SK-N-MC (cell line): ENCODE measurements around the gene RBP5.

Experiments used
- DNase-seq: peaks from one replicate; pipeline ENCODE4 v3.0.0-alpha.2; 2011; ENCODE audit warnings: low read depth, low spot score
- H3K27ac ChIP-seq: fragments of 200-600 bp; sonication (generic); 2 replicates; pipeline ENCODE4 v1.5.1; 2016; ENCODE audit warnings: mixed run types
- H3K36me3 ChIP-seq: fragments of 200-600 bp; sonication (generic); 2 replicates; pipeline ENCODE4 v1.6.1; 2017; ENCODE audit warnings: antibody characterized with exemption, low read length, mixed read lengths; ENCODE audit not compliant: insufficient read depth
- H3K4me3 ChIP-seq: fragments of 200-600 bp; sonication (generic); 2 replicates; pipeline ENCODE4 v1.5.1; 2016
- H3K9ac ChIP-seq: fragments of 200-600 bp; sonication (generic); 2 replicates; pipeline ENCODE4 v1.8.0; 2017; ENCODE audit warnings: mixed run types, mixed read lengths; ENCODE audit not compliant: insufficient read length
- H3K9me3 ChIP-seq: fragments of 200-600 bp; sonication (generic); 2 replicates; pipeline ENCODE4 v1.6.1; 2017; ENCODE audit warnings: low read depth, mild to moderate bottlenecking, antibody characterized with exemption, low read length, moderate library complexity, mixed read lengths
- EZH2 ChIP-seq: fragments of 200-600 bp; sonication (generic); IDR thresholded peaks from one replicate; pipeline ENCODE4 v1.6.1; 2017; ENCODE audit warnings: antibody characterized with exemption
- FOXP2 ChIP-seq: optimal IDR thresholded peaks from 2 replicates; pipeline ENCODE3; 2011; ENCODE audit warnings: mild to moderate bottlenecking, moderate library complexity; ENCODE audit not compliant: insufficient read depth; ENCODE audit errors: extremely low read length, control extremely low read depth
- POLR2AphosphoS5 ChIP-seq: IDR thresholded peaks from 2 replicates; pipeline ENCODE4 v1.6.1; 2012; ENCODE audit warnings: mild to moderate bottlenecking, low read depth, low read length, borderline replicate concordance

The RBP5 gene

DNA sequence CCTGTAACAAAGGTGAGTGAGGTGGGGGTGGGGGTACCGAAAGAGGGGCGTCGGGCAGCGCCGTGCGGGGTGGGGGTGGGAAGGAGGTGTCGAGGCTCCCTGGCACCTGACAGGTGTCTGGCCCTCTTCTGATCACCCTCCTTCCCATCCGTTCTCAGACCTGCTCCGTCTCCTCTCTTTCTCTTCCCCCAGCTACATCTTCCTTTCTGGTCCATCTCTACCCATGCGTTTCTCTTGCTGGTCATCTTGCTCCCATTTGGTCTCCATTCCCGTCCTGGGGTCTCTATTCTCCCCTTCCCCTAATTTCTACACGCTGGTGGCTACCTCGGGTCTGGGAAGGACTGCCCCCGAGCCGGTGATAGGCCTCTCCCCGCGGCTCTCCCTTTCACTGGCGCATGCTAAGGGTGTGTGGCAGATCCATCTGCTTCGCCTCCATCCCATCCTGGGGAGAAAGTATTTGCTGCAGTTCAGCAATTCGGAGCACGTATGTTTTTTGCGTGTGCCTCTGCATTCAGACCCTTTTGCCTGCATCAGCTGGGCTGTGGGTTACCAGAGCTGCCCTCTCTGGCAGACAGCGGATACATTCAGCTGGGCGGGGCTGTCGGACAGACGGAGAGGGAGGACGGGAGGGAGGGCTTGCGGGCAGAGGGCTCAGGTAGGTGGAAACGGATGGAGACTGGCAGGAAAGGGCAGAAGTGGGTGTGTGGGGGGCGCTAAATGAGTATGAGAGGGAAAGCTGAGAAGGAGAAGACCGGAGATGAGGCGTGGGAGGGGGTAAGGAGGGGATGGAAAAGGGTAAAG, 2.2 kb upstream of the RBP5 start:
- no peaks in the 10 kb centered on the region for H3K36me3 ChIP-seq
- H3K9ac ChIP-seq, result peak overlapping the region; percentile 77
- H3K4me3 ChIP-seq, result peak overlapping the region; percentile 81
- no peak overlapping the region for H3K27ac ChIP-seq
- no peaks in the 10 kb centered on the region for H3K9me3 ChIP-seq
- no peak for DNase-seq
- TF ChIP-seq FOXP2 (no peak), POLR2AphosphoS5 (no peak), EZH2 (no peak)

GRCh38 chr12:7129872-7130691, 1.4 kb upstream of the RBP5 start, which contains the start of gene CLSTN3:
TSS of gene CLSTN3 (plus strand) at chr12:7130371. CDS start at chr12:7130649, 278 bp downstream.
- DNase-seq, result no peak
- Histone ChIP-seq H3K27ac (no peak within 1 kb of the TSS), H3K4me3 (peak within 1 kb of the TSS; percentile 81)

DNA sequence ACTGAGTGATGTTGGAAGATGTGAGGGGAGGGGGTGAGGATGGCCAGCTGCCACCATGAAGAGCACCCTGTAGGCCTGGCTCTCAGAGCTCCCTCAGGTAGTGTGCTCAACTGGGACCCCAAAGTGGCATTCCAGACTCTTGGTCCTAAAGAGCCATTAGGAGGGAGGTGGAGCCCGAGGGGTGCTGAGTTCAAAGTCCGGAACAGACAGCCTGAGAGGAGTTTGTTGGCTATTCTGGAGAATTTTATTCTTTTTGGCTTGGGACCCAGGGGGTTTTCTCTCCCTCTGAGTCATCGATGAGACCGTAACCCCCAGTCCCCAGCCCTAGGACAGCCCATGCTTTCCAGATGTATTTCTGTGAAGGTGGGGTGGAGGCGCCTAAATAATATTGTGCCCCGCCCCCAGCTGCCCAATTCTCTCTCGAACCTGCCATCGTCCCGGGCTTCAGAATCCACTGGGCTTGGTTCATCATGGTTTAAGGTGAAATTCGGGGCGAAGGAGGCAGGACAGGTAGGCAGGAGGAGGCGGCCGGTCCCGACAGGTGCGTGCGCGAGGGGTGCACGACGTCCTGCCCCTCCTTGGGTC, 690 bp upstream of the RBP5 start:
- peak overlapping the region; percentile 81 for H3K4me3 ChIP-seq
- no peaks in the 10 kb centered on the region for H3K36me3 ChIP-seq
- TF ChIP-seq EZH2 (no peak), POLR2AphosphoS5 (no peak), FOXP2 (no peak)
- H3K9ac ChIP-seq, result peak overlapping the region; percentile 24
- no peak for DNase-seq
- no peaks in the 10 kb centered on the region for H3K9me3 ChIP-seq
- no peak overlapping the region for H3K27ac ChIP-seq

More at GRCh38 chr12:7129872-7130691, 1.4 kb upstream of the RBP5 start, which contains the start of gene CLSTN3:
- Histone ChIP-seq H3K36me3 (no peaks in the 10 kb centered on the region), H3K9ac (peak within 1 kb of the TSS; percentile 77), H3K9me3 (no peaks in the 10 kb centered on the region)
- TF ChIP-seq EZH2 (no peak), POLR2AphosphoS5 (no peak), FOXP2 (no peak)

GRCh38 chr12:7127916-7128626, 618 bp downstream of the RBP5 start:
- no peak for DNase-seq
- H3K27ac ChIP-seq, result no peak overlapping the region
- no peaks in the 10 kb centered on the region for H3K36me3 ChIP-seq
- no peak overlapping the region for H3K9ac ChIP-seq
- H3K4me3 ChIP-seq, result no peak overlapping the region
- TF ChIP-seq EZH2 (no peak), POLR2AphosphoS5 (no peak), FOXP2 (no peak)
- no peaks in the 10 kb centered on the region for H3K9me3 ChIP-seq

DNA sequence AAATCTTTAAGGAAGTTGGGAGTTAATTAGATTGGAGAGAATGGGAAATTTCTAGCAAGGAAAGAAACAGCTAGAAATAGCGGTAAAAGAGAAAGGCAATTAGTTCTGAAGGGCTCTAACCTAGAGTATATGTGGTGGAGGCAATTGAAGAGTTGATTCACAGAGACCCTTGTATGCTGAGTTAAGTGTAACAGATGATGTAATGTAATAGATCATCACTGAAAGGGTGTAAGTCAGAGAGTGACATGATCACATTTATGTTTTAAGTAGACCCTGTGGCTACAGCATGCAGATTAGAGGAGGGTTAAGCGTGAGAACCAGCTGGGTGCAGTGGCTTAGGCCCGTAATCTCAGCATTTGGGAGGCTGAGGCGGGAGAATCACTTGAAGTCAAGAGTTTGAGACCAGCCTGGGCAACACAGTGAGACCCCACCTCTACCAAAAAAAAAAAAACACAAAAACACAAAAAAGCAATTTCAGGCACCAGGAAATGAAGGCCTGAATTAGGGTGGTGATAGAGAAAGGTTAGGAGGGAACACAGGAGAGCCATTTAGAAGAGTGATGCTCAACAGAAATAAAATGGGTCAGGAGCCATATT, 3.0 kb downstream of the RBP5 start:
- no peak for TF ChIP-seq EZH2
- TF ChIP-seq POLR2AphosphoS5, result no peak
- no peak for TF ChIP-seq FOXP2
- DNase-seq, result no peak
- Histone ChIP-seq H3K36me3 (no peaks in the 10 kb centered on the region), H3K9me3 (no peaks in the 10 kb centered on the region), H3K9ac (no peak overlapping the region), H3K27ac (no peak overlapping the region), H3K4me3 (no peak overlapping the region)

DNA sequence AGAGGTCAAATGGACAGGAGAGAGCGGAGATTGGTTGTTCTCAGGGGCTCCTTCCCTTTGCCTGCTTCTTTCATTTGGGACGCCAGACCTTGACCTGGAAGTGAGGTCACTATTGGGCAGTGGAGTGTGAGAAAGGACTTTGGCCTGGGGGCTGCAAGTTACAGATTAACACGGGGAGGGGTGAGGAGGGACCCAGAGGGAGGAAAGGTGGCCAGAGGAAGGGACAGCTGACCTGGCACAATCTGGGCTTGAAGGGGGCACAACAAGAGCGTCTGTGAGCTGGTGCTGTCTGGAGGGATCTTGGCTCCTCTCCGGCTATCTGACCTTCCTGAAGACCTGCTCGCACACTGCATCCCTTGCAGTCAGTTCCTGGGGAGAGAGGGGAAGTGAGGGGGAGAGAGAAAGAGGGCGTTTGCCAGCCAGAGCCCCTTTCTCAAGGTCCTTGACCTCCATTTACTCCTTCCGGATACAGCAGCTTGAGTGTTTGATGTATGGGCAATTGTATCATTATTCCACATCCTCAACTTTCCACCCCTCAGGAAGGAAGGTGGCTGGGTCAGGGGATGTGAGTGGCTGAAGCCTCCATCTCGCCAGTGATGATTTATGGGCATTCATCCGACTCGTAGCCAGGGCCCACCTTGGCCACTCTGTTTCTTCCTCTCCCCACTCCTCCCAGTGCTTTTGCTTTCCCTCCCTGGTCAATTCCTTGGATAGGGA, 4.7 kb downstream of the RBP5 start:
- Histone ChIP-seq H3K9ac (no peak overlapping the region), H3K27ac (no peak overlapping the region), H3K36me3 (no peaks in the 10 kb centered on the region), H3K4me3 (no peak overlapping the region), H3K9me3 (no peaks in the 10 kb centered on the region)
- no peak for DNase-seq
- TF ChIP-seq POLR2AphosphoS5, result no peak
- TF ChIP-seq EZH2, result no peak
- no peak for TF ChIP-seq FOXP2

GRCh38 chr12:7122811-7123769, 5.6 kb downstream of the RBP5 start:
- Histone ChIP-seq H3K9ac (no peak overlapping the region), H3K9me3 (no peaks in the 10 kb centered on the region), H3K36me3 (no peaks in the 10 kb centered on the region), H3K27ac (no peak overlapping the region), H3K4me3 (no peak overlapping the region)
- TF ChIP-seq POLR2AphosphoS5 (no peak), FOXP2 (no peak), EZH2 (no peak)
- DNase-seq, result no peak
